ENCODE measurements around the gene ZDHHC3. TPM values are rescaled to one million over a fixed set of nuclear protein-coding genes. Genes with fewer than 3 reads are reported as not detected.

The ZDHHC3 gene
- total RNA-seq (2022; extraction: Qiagen RNA extraction; ENCODE audit: low read depth) = 34.3 to 46.4 TPM (median 40.3 TPM) in 5 replicates

GRCh38 chr3:44976002-44976815, at the start of gene ZDHHC3, which contains the start of gene EXOSC7:
TSS of gene ZDHHC3 (minus strand) at chr3:44976174. CDS start at chr3:44959436, 16,738 bp downstream.
TSS of gene EXOSC7 (plus strand) at chr3:44976244. CDS start at chr3:44976278, 34 bp downstream.

Other genes starting within 250 kb of the ZDHHC3 start
- not detected in 5 replicates for gene ZNF501, start 246.5 kb downstream of the ZDHHC3 start, total RNA-seq (2022; extraction: Qiagen RNA extraction; ENCODE audit: low read depth)
- 15.9 to 30.0 TPM (median 16.3 TPM) in 5 replicates for gene KIAA1143, start 214.6 kb downstream of the ZDHHC3 start, total RNA-seq (2022; extraction: Qiagen RNA extraction; ENCODE audit: low read depth)
- gene KIF15, start 214.4 kb downstream of the ZDHHC3 start, total RNA-seq (2022; extraction: Qiagen RNA extraction; ENCODE audit: low read depth) = 7.4 to 13.3 TPM (median 9.1 TPM) in 5 replicates
- 5.2 to 11.3 TPM (median 10.8 TPM) in 5 replicates for gene TMEM42, start 114.3 kb downstream of the ZDHHC3 start, total RNA-seq (2022; extraction: Qiagen RNA extraction; ENCODE audit: low read depth)
- gene TGM4, start 101.6 kb downstream of the ZDHHC3 start, total RNA-seq (2022; extraction: Qiagen RNA extraction; ENCODE audit: low read depth) = 0.08 to 0.12 TPM in 2 of 5 replicates, not detected in the others
- 41.2 to 50.2 TPM (median 44.8 TPM) in 5 replicates for gene EXOSC7, start 70 bp upstream of the ZDHHC3 start, total RNA-seq (2022; extraction: Qiagen RNA extraction; ENCODE audit: low read depth)
- gene CLEC3B, start 50.1 kb upstream of the ZDHHC3 start, total RNA-seq (2022; extraction: Qiagen RNA extraction; ENCODE audit: low read depth) = 0.22 TPM in 1 of 5 replicates, not detected in the others
- gene CDCP1, start 170.2 kb upstream of the ZDHHC3 start, total RNA-seq (2022; extraction: Qiagen RNA extraction; ENCODE audit: low read depth) = 8.7 to 12.2 TPM (median 9.5 TPM) in 5 replicates